ENCODE results near the gene ARVCF. TPM values are rescaled to one million over a fixed set of nuclear protein-coding genes. Genes with fewer than 3 reads are reported as not detected.

ARVCF gene, protein sequence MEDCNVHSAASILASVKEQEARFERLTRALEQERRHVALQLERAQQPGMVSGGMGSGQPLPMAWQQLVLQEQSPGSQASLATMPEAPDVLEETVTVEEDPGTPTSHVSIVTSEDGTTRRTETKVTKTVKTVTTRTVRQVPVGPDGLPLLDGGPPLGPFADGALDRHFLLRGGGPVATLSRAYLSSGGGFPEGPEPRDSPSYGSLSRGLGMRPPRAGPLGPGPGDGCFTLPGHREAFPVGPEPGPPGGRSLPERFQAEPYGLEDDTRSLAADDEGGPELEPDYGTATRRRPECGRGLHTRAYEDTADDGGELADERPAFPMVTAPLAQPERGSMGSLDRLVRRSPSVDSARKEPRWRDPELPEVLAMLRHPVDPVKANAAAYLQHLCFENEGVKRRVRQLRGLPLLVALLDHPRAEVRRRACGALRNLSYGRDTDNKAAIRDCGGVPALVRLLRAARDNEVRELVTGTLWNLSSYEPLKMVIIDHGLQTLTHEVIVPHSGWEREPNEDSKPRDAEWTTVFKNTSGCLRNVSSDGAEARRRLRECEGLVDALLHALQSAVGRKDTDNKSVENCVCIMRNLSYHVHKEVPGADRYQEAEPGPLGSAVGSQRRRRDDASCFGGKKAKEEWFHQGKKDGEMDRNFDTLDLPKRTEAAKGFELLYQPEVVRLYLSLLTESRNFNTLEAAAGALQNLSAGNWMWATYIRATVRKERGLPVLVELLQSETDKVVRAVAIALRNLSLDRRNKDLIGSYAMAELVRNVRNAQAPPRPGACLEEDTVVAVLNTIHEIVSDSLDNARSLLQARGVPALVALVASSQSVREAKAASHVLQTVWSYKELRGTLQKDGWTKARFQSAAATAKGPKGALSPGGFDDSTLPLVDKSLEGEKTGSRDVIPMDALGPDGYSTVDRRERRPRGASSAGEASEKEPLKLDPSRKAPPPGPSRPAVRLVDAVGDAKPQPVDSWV
- 87.3 and 122 TPM in 2 replicates for total RNA-seq (2014; rRNA removed; shearing (Covaris generic))
- 15.3 and 15.6 TPM in 2 replicates for polyA plus RNA-seq (2016; fragmentation: Nextera tagmentation; extraction: Ambion mirVana)
- long read RNA-seq, partial matches to known transcripts, result 1 of 3 reads
- long read RNA-seq, other reads (novel, unspliced or antisense), result 2 of 3 reads

DNA sequence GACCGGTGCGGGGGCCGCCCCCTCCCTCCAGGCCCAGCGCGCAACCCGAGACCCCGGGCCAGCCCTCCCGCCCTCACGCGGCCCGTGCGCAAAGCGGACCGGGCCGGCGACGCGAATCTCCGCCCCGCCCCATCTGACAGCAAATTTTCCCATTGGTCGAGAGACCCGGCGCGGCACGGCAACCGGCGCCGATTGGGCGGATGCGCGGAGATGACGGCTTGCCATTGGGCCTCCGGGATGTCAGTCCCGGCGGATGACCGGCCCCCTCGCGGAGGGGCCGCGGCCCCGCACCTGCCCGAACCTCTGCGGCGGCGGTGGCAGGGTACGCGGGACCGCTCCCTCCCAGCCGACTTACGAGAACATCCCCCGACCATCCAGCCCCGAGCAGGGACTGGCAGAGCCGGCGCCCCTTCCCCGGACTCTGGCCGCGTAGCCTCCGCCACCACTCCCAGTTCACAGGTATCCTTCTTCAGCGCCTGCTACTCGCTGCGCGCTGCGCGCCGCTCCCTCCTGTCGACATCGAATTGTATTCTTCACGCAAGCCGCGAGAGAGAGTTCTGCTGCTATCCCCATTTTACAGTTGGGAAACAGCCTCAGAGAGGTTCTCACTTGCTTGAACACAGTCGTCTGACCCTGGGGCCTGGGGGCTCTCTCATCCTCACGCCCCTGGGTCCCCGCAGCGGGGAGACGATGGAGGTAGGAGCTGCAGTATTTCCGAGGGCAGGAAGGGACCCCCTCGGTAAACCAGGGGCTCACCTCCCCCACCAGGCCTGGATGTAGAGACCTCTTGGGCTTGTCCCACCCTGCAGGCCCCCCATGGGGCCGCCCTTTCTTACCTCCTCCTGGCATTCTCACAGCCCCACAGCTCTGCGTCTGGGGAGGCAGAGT is at the start of gene ARVCF:
TSS of gene ARVCF (minus strand) at position 90 of the 888 bp plus-strand sequence. CDS start 26,029 bp downstream, outside the sequence.
- no peaks in the 10 kb centered on the region; the same call in 2 of the 3 replicates for H3K36me3 Mint-ChIP-seq (ENCODE audit: low read depth)
- ATAC-seq, result peak; percentile 58
- peak within 1 kb of the TSS; percentile 99 for H2AFZ ChIP-seq

DNA sequence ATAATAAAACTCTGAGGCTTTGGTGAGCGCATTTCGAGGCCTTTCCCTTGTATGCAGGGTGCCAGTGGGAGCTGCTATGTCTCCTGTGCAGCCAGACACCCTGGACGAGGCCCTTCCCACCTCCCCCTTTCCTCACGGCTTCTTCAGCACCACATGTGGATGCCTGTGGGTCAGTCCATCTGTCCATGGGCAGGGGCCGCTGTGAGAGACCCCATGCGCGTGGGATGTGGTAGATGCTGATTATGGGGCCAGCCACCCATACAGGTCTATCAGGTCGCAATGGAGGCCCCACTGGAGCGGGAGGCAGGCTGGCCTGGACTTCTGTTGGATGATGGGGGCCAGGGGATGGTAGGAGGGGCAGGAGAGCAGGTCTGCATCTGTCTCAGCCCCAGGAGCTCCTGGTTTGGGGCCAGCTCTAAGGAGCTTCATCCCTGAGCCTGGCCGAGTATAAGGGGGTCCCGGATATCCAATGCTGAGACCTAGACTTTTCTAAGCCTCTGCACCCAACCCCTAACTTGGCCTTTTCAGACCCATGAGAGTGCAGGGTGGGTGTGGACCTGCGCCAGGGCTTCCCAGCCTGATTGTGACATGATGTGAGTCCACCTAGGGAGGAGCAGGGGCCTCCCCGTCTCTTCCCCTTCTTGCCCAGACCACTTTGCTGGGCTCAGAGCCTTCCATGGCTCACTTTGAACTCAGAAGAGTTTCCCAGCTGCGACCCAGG is 49.4 kb upstream of the ARVCF start:
- H3K4me3 Mint-ChIP-seq, result no peak overlapping the region
- no peak overlapping the region for H3K27ac ChIP-seq (ENCODE audit: low read depth)
- no peak overlapping the region for H3K4me2 ChIP-seq
- H3K36me3 ChIP-seq (ENCODE audit: insufficient read depth), result no peaks in the 10 kb centered on the region
- DNase-seq (ENCODE audit: low spot score) (no peak), ATAC-seq (no peak)
- H3K9me3 Mint-ChIP-seq, result no peaks in the 10 kb centered on the region
- H3K27me3 ChIP-seq (ENCODE audit: insufficient read depth), result no peaks in the 10 kb centered on the region
- no peaks in the 10 kb centered on the region for H3K9me2 ChIP-seq (ENCODE audit: insufficient read depth)
- no peaks in the 10 kb centered on the region for H4K20me1 ChIP-seq (replicated peaks; ENCODE audit: insufficient read depth)
- no peak overlapping the region for H3K4me3 ChIP-seq
- H3K79me2 ChIP-seq (replicated peaks; ENCODE audit: insufficient read depth), result no peaks in the 10 kb centered on the region
- no peaks in the 10 kb centered on the region for H3F3A ChIP-seq (replicated peaks; ENCODE audit: low read depth)
- peaks cover 7% of the 10 kb centered on the region for H3K27me3 Mint-ChIP-seq (ENCODE audit: insufficient read depth, low read depth, poor library complexity)
- no peaks in the 10 kb centered on the region; the same call in 2 of the 3 replicates for H3K36me3 Mint-ChIP-seq (ENCODE audit: low read depth)
- no peaks in the 10 kb centered on the region for H3K4me1 Mint-ChIP-seq
- H2AFZ ChIP-seq, result no peak overlapping the region
- no peaks in the 10 kb centered on the region for H3K4me1 ChIP-seq (ENCODE audit: insufficient read depth)
- TF ChIP-seq, protein P1, sequence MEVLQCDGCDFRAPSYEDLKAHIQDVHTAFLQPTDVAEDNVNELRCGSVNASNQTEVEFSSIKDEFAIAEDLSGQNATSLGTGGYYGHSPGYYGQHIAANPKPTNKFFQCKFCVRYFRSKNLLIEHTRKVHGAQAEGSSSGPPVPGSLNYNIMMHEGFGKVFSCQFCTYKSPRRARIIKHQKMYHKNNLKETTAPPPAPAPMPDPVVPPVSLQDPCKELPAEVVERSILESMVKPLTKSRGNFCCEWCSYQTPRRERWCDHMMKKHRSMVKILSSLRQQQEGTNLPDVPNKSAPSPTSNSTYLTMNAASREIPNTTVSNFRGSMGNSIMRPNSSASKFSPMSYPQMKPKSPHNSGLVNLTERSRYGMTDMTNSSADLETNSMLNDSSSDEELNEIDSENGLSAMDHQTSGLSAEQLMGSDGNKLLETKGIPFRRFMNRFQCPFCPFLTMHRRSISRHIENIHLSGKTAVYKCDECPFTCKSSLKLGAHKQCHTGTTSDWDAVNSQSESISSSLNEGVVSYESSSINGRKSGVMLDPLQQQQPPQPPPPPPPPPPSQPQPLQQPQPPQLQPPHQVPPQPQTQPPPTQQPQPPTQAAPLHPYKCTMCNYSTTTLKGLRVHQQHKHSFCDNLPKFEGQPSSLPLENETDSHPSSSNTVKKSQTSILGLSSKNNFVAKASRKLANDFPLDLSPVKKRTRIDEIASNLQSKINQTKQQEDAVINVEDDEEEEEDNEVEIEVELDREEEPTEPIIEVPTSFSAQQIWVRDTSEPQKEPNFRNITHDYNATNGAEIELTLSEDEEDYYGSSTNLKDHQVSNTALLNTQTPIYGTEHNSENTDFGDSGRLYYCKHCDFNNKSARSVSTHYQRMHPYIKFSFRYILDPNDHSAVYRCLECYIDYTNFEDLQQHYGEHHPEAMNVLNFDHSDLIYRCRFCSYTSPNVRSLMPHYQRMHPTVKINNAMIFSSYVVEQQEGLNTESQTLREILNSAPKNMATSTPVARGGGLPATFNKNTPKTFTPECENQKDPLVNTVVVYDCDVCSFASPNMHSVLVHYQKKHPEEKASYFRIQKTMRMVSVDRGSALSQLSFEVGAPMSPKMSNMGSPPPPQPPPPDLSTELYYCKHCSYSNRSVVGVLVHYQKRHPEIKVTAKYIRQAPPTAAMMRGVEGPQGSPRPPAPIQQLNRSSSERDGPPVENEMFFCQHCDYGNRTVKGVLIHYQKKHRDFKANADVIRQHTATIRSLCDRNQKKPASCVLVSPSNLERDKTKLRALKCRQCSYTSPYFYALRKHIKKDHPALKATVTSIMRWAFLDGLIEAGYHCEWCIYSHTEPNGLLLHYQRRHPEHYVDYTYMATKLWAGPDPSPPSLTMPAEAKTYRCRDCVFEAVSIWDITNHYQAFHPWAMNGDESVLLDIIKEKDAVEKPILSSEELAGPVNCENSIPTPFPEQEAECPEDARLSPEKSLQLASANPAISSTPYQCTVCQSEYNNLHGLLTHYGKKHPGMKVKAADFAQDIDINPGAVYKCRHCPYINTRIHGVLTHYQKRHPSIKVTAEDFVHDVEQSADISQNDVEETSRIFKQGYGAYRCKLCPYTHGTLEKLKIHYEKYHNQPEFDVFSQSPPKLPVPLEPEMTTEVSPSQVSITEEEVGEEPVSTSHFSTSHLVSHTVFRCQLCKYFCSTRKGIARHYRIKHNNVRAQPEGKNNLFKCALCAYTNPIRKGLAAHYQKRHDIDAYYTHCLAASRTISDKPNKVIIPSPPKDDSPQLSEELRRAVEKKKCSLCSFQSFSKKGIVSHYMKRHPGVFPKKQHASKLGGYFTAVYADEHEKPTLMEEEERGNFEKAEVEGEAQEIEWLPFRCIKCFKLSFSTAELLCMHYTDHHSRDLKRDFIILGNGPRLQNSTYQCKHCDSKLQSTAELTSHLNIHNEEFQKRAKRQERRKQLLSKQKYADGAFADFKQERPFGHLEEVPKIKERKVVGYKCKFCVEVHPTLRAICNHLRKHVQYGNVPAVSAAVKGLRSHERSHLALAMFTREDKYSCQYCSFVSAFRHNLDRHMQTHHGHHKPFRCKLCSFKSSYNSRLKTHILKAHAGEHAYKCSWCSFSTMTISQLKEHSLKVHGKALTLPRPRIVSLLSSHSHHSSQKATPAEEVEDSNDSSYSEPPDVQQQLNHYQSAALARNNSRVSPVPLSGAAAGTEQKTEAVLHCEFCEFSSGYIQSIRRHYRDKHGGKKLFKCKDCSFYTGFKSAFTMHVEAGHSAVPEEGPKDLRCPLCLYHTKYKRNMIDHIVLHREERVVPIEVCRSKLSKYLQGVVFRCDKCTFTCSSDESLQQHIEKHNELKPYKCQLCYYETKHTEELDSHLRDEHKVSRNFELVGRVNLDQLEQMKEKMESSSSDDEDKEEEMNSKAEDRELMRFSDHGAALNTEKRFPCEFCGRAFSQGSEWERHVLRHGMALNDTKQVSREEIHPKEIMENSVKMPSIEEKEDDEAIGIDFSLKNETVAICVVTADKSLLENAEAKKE (CRISPR knock-in tag; IDR thresholded peaks at IDR 0.05), result no peak
- no peak for TF ChIP-seq EZH2phosphoT487 (IDR thresholded peaks at IDR 0.05; ENCODE audit: unreplicated experiment)
- TF ChIP-seq JUNB (IDR thresholded peaks at IDR 0.05; ENCODE audit: unreplicated experiment), result no peak
- TF ChIP-seq EZH2 (IDR thresholded peaks at IDR 0.05; ENCODE audit: low read depth, unreplicated experiment), result no peak
- H3K27ac Mint-ChIP-seq, result no peak overlapping the region

More for the DNA sequence above, at the start of gene ARVCF:
- Histone ChIP-seq H3K79me2 (replicated peaks; ENCODE audit: insufficient read depth) (no peaks in the 10 kb centered on the region), H3F3A (replicated peaks; ENCODE audit: low read depth) (no peaks in the 10 kb centered on the region), H4K20me1 (replicated peaks; ENCODE audit: insufficient read depth) (no peaks in the 10 kb centered on the region), H3K27ac (ENCODE audit: low read depth) (no peak within 1 kb of the TSS), H3K4me3 (peak within 1 kb of the TSS; percentile 87), H3K4me1 (ENCODE audit: insufficient read depth) (peaks cover 15% of the 10 kb centered on the region; the same call in 1 of the 2 replicates), H3K27me3 (ENCODE audit: insufficient read depth) (peaks cover 46% of the 10 kb centered on the region), H3K9me2 (ENCODE audit: insufficient read depth) (no peaks in the 10 kb centered on the region), H3K36me3 (ENCODE audit: insufficient read depth) (no peaks in the 10 kb centered on the region), H3K4me2 (peak within 1 kb of the TSS; percentile 96)
- TF ChIP-seq EZH2phosphoT487 (IDR thresholded peaks at IDR 0.05; ENCODE audit: unreplicated experiment), result no peak
- TF ChIP-seq, protein P2, sequence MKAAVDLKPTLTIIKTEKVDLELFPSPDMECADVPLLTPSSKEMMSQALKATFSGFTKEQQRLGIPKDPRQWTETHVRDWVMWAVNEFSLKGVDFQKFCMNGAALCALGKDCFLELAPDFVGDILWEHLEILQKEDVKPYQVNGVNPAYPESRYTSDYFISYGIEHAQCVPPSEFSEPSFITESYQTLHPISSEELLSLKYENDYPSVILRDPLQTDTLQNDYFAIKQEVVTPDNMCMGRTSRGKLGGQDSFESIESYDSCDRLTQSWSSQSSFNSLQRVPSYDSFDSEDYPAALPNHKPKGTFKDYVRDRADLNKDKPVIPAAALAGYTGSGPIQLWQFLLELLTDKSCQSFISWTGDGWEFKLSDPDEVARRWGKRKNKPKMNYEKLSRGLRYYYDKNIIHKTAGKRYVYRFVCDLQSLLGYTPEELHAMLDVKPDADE (IDR thresholded peaks at IDR 0.05), result no peak
- peak; percentile 45 for TF ChIP-seq EZH2 (IDR thresholded peaks at IDR 0.05; ENCODE audit: low read depth, unreplicated experiment)
- peak; percentile 35; the same call in 1 of the 2 replicates for TF ChIP-seq POLR2AphosphoS5 (IDR thresholded peaks at IDR 0.05; ENCODE audit: low read depth)
- peak; percentile 78 for TF ChIP-seq CREB1 (CRISPR knock-in tag; IDR thresholded peaks at IDR 0.05; ENCODE audit: low read depth)
- no peak for TF ChIP-seq STAT1 (IDR thresholded peaks at IDR 0.05; ENCODE audit: unreplicated experiment)
- peaks cover 45% of the 10 kb centered on the region for H3K27me3 Mint-ChIP-seq (ENCODE audit: insufficient read depth, low read depth, poor library complexity)
- no peaks in the 10 kb centered on the region for H3K9me3 Mint-ChIP-seq
- DNase-seq (ENCODE audit: low spot score), result peak; percentile 97
- peak within 1 kb of the TSS; percentile 85 for H3K4me3 Mint-ChIP-seq
- peaks cover 8% of the 10 kb centered on the region for H3K4me1 Mint-ChIP-seq
- H3K27ac Mint-ChIP-seq, result no peak within 1 kb of the TSS
